IMR-90 (cell line): ENCODE data around the gene KRTAP29-1. TPM values are rescaled to one million over a fixed set of nuclear protein-coding genes. Genes with fewer than 3 reads are reported as not detected.

ENCODE experiments used
- ATAC-seq: fragments of 200-7000 bp; cut with Tn5 transposase; 2 replicates; pipeline ENCODE4 v1.9.1; 2020; ENCODE audit warnings: low read depth, mild to moderate bottlenecking, moderate library complexity
- BruUV-seq: library from RNA; stranded (reverse); fragments of 400-500 nt; replicated peaks from 2 replicates; lab custom pipeline; 2021; lab: Mats Ljungman, UMichigan
- CTCF ChIA-PET: fragments of 300-600 bp; formaldehyde crosslinking; extraction: SDS; loops from one replicate; lab custom pipeline; 2021; ENCODE audit warnings: antibody characterized with exemption; lab: Yijun Ruan, JAX
- POLR2A ChIA-PET: fragments of 300-600 bp; sonication (Branson Sonifier 250); formaldehyde crosslinking; loops from one replicate; lab custom pipeline; 2022; ENCODE audit warnings: antibody characterized with exemption; ENCODE audit not compliant: unreplicated experiment; lab: Charles Lee
- DNase-seq: peaks from one replicate; pipeline ENCODE4 v3.0.0; 2013
- H2AFZ ChIP-seq: replicated peaks from 2 replicates; pipeline ENCODE3; 2013; ENCODE audit warnings: low read length, mild to moderate bottlenecking; ENCODE audit not compliant: poor library complexity
- H2AK5ac ChIP-seq: 2 replicates; pipeline ENCODE4 v1.6.1; 2013; ENCODE audit warnings: low read depth, low read length, inconsistent platforms
- H2AK9ac ChIP-seq: replicated peaks from 2 replicates; pipeline ENCODE3; 2013; ENCODE audit warnings: mild to moderate bottlenecking, low read depth, low read length, moderate library complexity; ENCODE audit not compliant: poor library complexity
- H2BK120ac ChIP-seq: 2 replicates; pipeline ENCODE4 v1.6.1; 2013; ENCODE audit warnings: low read depth, low read length, inconsistent platforms
- H2BK15ac ChIP-seq: 3 replicates; pipeline ENCODE4 v1.6.1; 2013; ENCODE audit warnings: low read depth, low read length, inconsistent platforms
- H2BK20ac ChIP-seq: 2 replicates; pipeline ENCODE4 v1.6.1; 2013; ENCODE audit warnings: low read depth, mild to moderate bottlenecking, inconsistent platforms, low read length, moderate library complexity
- H2BK5ac ChIP-seq: 2 replicates; pipeline ENCODE4 v1.6.1; 2013; ENCODE audit warnings: mild to moderate bottlenecking, low read depth, low read length, inconsistent platforms; ENCODE audit not compliant: poor library complexity, severe bottlenecking
- H3K14ac ChIP-seq: replicated peaks from 2 replicates; pipeline ENCODE4 v1.6.1; 2013; ENCODE audit warnings: low read depth, low read length, inconsistent platforms
- H3K18ac ChIP-seq: 2 replicates; pipeline ENCODE4 v1.6.1; 2013; ENCODE audit warnings: low read depth, low read length, control low read depth
- H3K23ac ChIP-seq: 2 replicates; pipeline ENCODE4 v1.6.1; 2013; ENCODE audit warnings: low read depth, low read length, inconsistent platforms
- H3K27ac ChIP-seq: 2 replicates; pipeline ENCODE4 v1.5.1; 2013; ENCODE audit warnings: mild to moderate bottlenecking, control low read depth, low read length; ENCODE audit not compliant: insufficient read depth
- H3K27me3 ChIP-seq: 2 replicates; pipeline ENCODE4 v1.6.1; 2013; ENCODE audit warnings: low read length; ENCODE audit not compliant: control insufficient read depth, insufficient read depth
- H3K36me3 ChIP-seq: 2 replicates; pipeline ENCODE4 v1.6.1; 2013; ENCODE audit warnings: low read length, mixed read lengths; ENCODE audit not compliant: control insufficient read depth, insufficient read depth
- H3K4ac ChIP-seq: 2 replicates; pipeline ENCODE4 v1.6.1; 2013; ENCODE audit warnings: low read depth, low read length, inconsistent platforms
- H3K4me1 ChIP-seq: 2 replicates; pipeline ENCODE4 v1.6.1; 2013; ENCODE audit warnings: low read length, mixed read lengths; ENCODE audit not compliant: control insufficient read depth, insufficient read depth
- H3K4me2 ChIP-seq: 2 replicates; pipeline ENCODE4 v1.6.1; 2013; ENCODE audit warnings: low read depth, mild to moderate bottlenecking, control low read depth, low read length, moderate library complexity
- H3K4me3 ChIP-seq: 2 replicates; pipeline ENCODE4 v1.5.1; 2013; ENCODE audit warnings: low read depth, mild to moderate bottlenecking, control low read depth, low read length, moderate library complexity; ENCODE audit not compliant: insufficient read depth
- H3K56ac ChIP-seq: 2 replicates; pipeline ENCODE4 v1.6.1; 2013; ENCODE audit warnings: low read length, inconsistent platforms; ENCODE audit not compliant: insufficient read depth; ENCODE audit errors: extremely low read depth
- H3K79me1 ChIP-seq, 2 experiments: 2 replicates each; pipeline ENCODE4 v1.6.1; 2013; ENCODE audit warnings: low read length in 2 of 2, inconsistent platforms in 1 of 2, low read depth in 1 of 2
- H3K9ac ChIP-seq: 2 replicates; pipeline ENCODE4 v1.6.1; 2013; ENCODE audit warnings: low read depth, low read length, control low read depth
- H3K9me1 ChIP-seq: 2 replicates; pipeline ENCODE4 v1.6.1; 2013; ENCODE audit warnings: low read length, inconsistent platforms; ENCODE audit not compliant: insufficient read depth
- H3K9me3 ChIP-seq: 2 replicates; pipeline ENCODE4 v1.6.1; 2013; ENCODE audit warnings: low read length; ENCODE audit not compliant: control insufficient read depth, insufficient read depth
- H4K20me1 ChIP-seq: 2 replicates; pipeline ENCODE4 v1.6.1; 2013; ENCODE audit warnings: low read length, inconsistent platforms; ENCODE audit not compliant: insufficient read depth
- H4K5ac ChIP-seq: 2 replicates; pipeline ENCODE4 v1.6.1; 2013; ENCODE audit warnings: mild to moderate bottlenecking, low read depth, low read length, control low read depth
- H4K8ac ChIP-seq, 2 experiments: 2 replicates each; pipeline ENCODE4 v1.6.1; 2013; ENCODE audit warnings: low read depth in 2 of 2, low read length in 2 of 2, control low read depth in 1 of 2, inconsistent platforms in 1 of 2
- H4K91ac ChIP-seq: 2 replicates; pipeline ENCODE4 v1.6.1; 2013; ENCODE audit warnings: low read depth, low read length, inconsistent platforms; ENCODE audit not compliant: insufficient read depth
- CEBPB ChIP-seq: IDR thresholded peaks from 2 replicates; pipeline ENCODE4 v1.6.1; 2012; ENCODE audit warnings: low read depth, low read length, improper control_type of control experiment
- FOS ChIP-seq: fragments of 150-350 bp; IDR thresholded peaks from 2 replicates; pipeline ENCODE4 v1.6.1; 2016; ENCODE audit warnings: low read depth, low read length
- MXI1 ChIP-seq: IDR thresholded peaks from 2 replicates; pipeline ENCODE4 v1.6.1; 2012; ENCODE audit warnings: low read depth, mild to moderate bottlenecking, low read length, moderate library complexity, borderline replicate concordance
- NFE2L2 ChIP-seq: fragments of 150-350 bp; IDR thresholded peaks from 2 replicates; pipeline ENCODE4 v1.6.1; 2016; ENCODE audit warnings: low read depth, mild to moderate bottlenecking, low read length
- USF2 ChIP-seq: fragments of 150-350 bp; IDR thresholded peaks from 2 replicates; pipeline ENCODE4 v1.6.1; 2017; ENCODE audit warnings: mild to moderate bottlenecking, antibody characterized with exemption, low read length, low read depth
- WGBS, 2 experiments: methylation state at CpG; one replicate each; pipeline versions ENCODE4 v1.1.5 to v1.1.7; 2013; ENCODE audit warnings: missing lambda C conversion rate in 2 of 2; ENCODE audit not compliant: insufficient read length in 1 of 2; ENCODE audit errors: extremely low coverage in 2 of 2; 5-methylcytosine and 5-hydroxymethylcytosine counted together
- dilution Hi-C: fragments of 300-500 bp; cut with HindIII; formaldehyde crosslinking; loops from one replicate; pipeline ENCODE4 v1.14.3; 2018; ENCODE audit warnings: low sequenced_read_pairs; ENCODE audit not compliant: unreplicated experiment
- in situ Hi-C: fragments of 300-500 bp; cut with MboI; formaldehyde crosslinking; loops from 3 replicates; pipeline ENCODE4 v1.14.3; 2019; ENCODE audit warnings: low sequenced_read_pairs, inconsistent platforms, mixed read lengths
- intact Hi-C: fragments of 100-400 bp; cut with micrococcal nuclease; formaldehyde crosslinking; loops from 2 replicates; pipeline ENCODE4 v1.10.0; 2022
- polyA plus RNA-seq, 3 experiments: library from polyadenylated mRNA; depleted of rRNA; stranded (reverse); fragments of >200 nt; gene quantifications; 2 replicates each; pipeline ENCODE4 v1.2.3, GENCODE V29; 2012; ENCODE audit warnings: low replicate concordance in 1 of 3
- total RNA-seq: library from RNA; depleted of rRNA; stranded (reverse); fragments of >200 nt; gene quantifications from 2 replicates; pipeline ENCODE4 v1.2.3, GENCODE V29; 2012
- TF ChIP-seq, protein P1 (sequence below): conservative IDR thresholded peaks from 2 replicates; pipeline ENCODE4 v1.5.1; 2012; ENCODE audit warnings: mild to moderate bottlenecking, low read depth, low read length, improper control_type of control experiment

The KRTAP29-1 gene
- total and polyA plus RNA-seq, 2 of the 4 experiments (the other 2 are of a cell fraction): not detected

- Histone ChIP-seq H3K9me3 (no peaks in the 10 kb centered on the region), H3K23ac (no peak overlapping the region), H3K79me1 (no peaks in the 10 kb centered on the region), H2BK120ac (no peak overlapping the region), H3K9me1 (no peaks in the 10 kb centered on the region), H4K8ac (no peak overlapping the region), H2AK5ac (no peak overlapping the region), H2AFZ (no peak overlapping the region), H3K56ac (no peak overlapping the region), H3K36me3 (no peaks in the 10 kb centered on the region), H3K27me3 (peaks cover 3% of the 10 kb centered on the region), H3K4me3 (no peak overlapping the region), H2AK9ac (no peak overlapping the region), H3K27ac (no peak overlapping the region), H2BK5ac (no peak overlapping the region), H3K18ac (no peak overlapping the region), H4K5ac (no peak overlapping the region), H4K20me1 (no peaks in the 10 kb centered on the region), H4K91ac (no peak overlapping the region), H3K14ac (no peak overlapping the region), H3K9ac (no peak overlapping the region), H2BK20ac (no peak overlapping the region), H3K4me1 (peaks cover 6% of the 10 kb centered on the region), H3K4ac (no peak overlapping the region), H2BK15ac (no peak overlapping the region; the same call in 2 of the 3 replicates), H3K4me2 (no peak overlapping the region)
- DNase-seq (no peak), ATAC-seq (no peak)
- TF ChIP-seq MXI1 (no peak), NFE2L2 (no peak), FOS (no peak), USF2 (no peak), CEBPB (no peak)
- TF ChIP-seq, protein P1, sequence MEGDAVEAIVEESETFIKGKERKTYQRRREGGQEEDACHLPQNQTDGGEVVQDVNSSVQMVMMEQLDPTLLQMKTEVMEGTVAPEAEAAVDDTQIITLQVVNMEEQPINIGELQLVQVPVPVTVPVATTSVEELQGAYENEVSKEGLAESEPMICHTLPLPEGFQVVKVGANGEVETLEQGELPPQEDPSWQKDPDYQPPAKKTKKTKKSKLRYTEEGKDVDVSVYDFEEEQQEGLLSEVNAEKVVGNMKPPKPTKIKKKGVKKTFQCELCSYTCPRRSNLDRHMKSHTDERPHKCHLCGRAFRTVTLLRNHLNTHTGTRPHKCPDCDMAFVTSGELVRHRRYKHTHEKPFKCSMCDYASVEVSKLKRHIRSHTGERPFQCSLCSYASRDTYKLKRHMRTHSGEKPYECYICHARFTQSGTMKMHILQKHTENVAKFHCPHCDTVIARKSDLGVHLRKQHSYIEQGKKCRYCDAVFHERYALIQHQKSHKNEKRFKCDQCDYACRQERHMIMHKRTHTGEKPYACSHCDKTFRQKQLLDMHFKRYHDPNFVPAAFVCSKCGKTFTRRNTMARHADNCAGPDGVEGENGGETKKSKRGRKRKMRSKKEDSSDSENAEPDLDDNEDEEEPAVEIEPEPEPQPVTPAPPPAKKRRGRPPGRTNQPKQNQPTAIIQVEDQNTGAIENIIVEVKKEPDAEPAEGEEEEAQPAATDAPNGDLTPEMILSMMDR: no peak
- BruUV-seq: no TSS peak
- in situ Hi-C loops: loop anchor here (5.0 kb wide), 1 partner anchor 328 kb away; no protein-coding TSS in a partner anchor
- ChIA-PET CTCF (no interaction called here), POLR2A (no interaction called here)
- WGBS, 2 experiments: 82% methylated on average over 2 of the region's 6 CpGs; no CpG with 5 or more reads in 1 of the 2 experiments
- dilution Hi-C loops: no loop called here
- intact Hi-C loops: no loop called here
These were observed 32.0 kb upstream of the KRTAP29-1 start for GRCh38 chr17:41334385-41335305.
